ENCODE data around the gene PCSK5. TPM values are rescaled to one million over a fixed set of nuclear protein-coding genes. Genes with fewer than 3 reads are reported as not detected.

The PCSK5 gene
- total RNA-seq: 16.5 and 18.3 TPM in 2 replicates
- long read RNA-seq, full-length matches to known transcripts: 1 of 12 reads
- long read RNA-seq, partial matches to known transcripts: 9 of 12 reads
- long read RNA-seq, other reads (novel, unspliced or antisense): 2 of 12 reads

GRCh38 chr9:75890472-75891276 is at the start of gene PCSK5:
Gene PCSK5 (plus strand): TSS chr9:75890673. CDS start chr9:75891182, 509 bp downstream.
- peak; percentile 57 for TF ChIP-seq CTCF (IDR thresholded peaks at IDR 0.05)
- Mint-ChIP-seq H3K4me1 (ENCODE audit: unreplicated experiment) (peaks cover 31% of the 10 kb centered on the region), H3K36me3 (ENCODE audit: unreplicated experiment) (no peaks in the 10 kb centered on the region), H3K4me3 (ENCODE audit: unreplicated experiment) (peak within 1 kb of the TSS; percentile 93), H3K27me3 (ENCODE audit: unreplicated experiment) (no peaks in the 10 kb centered on the region), H3K9me3 (ENCODE audit: unreplicated experiment) (no peaks in the 10 kb centered on the region), H3K27ac (ENCODE audit: unreplicated experiment) (peak within 1 kb of the TSS; percentile 90)
- DNase-seq (ENCODE audit: extremely low spot score, unreplicated experiment): peak; percentile 95

GRCh38 chr9:75844321-75844720 is 46.2 kb upstream of the PCSK5 start:
- H3K27ac Mint-ChIP-seq (ENCODE audit: unreplicated experiment): no peak overlapping the region
- DNase-seq (ENCODE audit: extremely low spot score, unreplicated experiment): no peak
- H3K4me1 Mint-ChIP-seq (ENCODE audit: unreplicated experiment): no peaks in the 10 kb centered on the region
- peaks cover 8% of the 10 kb centered on the region for H3K27me3 Mint-ChIP-seq (ENCODE audit: unreplicated experiment)
- no peaks in the 10 kb centered on the region for H3K36me3 Mint-ChIP-seq (ENCODE audit: unreplicated experiment)
- no peak overlapping the region for H3K4me3 Mint-ChIP-seq (ENCODE audit: unreplicated experiment)
- no peak for TF ChIP-seq CTCF (IDR thresholded peaks at IDR 0.05)
- H3K9me3 Mint-ChIP-seq (ENCODE audit: unreplicated experiment): peaks cover 5% of the 10 kb centered on the region

GRCh38 chr9:75845806-75846205 is 44.7 kb upstream of the PCSK5 start:
- Mint-ChIP-seq H3K9me3 (ENCODE audit: unreplicated experiment) (peaks cover 5% of the 10 kb centered on the region), H3K27ac (ENCODE audit: unreplicated experiment) (no peak overlapping the region), H3K36me3 (ENCODE audit: unreplicated experiment) (no peaks in the 10 kb centered on the region), H3K27me3 (ENCODE audit: unreplicated experiment) (peaks cover 8% of the 10 kb centered on the region), H3K4me1 (ENCODE audit: unreplicated experiment) (no peaks in the 10 kb centered on the region), H3K4me3 (ENCODE audit: unreplicated experiment) (no peak overlapping the region)
- no peak for TF ChIP-seq CTCF (IDR thresholded peaks at IDR 0.05)
- DNase-seq (ENCODE audit: extremely low spot score, unreplicated experiment): no peak

- Mint-ChIP-seq H3K4me3 (ENCODE audit: unreplicated experiment) (no peak overlapping the region), H3K27ac (ENCODE audit: unreplicated experiment) (no peak overlapping the region), H3K9me3 (ENCODE audit: unreplicated experiment) (peaks cover 5% of the 10 kb centered on the region), H3K27me3 (ENCODE audit: unreplicated experiment) (peaks cover 8% of the 10 kb centered on the region), H3K4me1 (ENCODE audit: unreplicated experiment) (no peaks in the 10 kb centered on the region), H3K36me3 (ENCODE audit: unreplicated experiment) (no peaks in the 10 kb centered on the region)
- DNase-seq (ENCODE audit: extremely low spot score, unreplicated experiment): no peak
- TF ChIP-seq CTCF (IDR thresholded peaks at IDR 0.05): no peak
Measured at GRCh38 chr9:75847085-75847484, 43.4 kb upstream of the PCSK5 start.

GRCh38 chr9:75850459-75851200 is 39.8 kb upstream of the PCSK5 start:
- H3K4me1 Mint-ChIP-seq (ENCODE audit: unreplicated experiment): no peaks in the 10 kb centered on the region
- H3K4me3 Mint-ChIP-seq (ENCODE audit: unreplicated experiment): no peak overlapping the region
- H3K36me3 Mint-ChIP-seq (ENCODE audit: unreplicated experiment): no peaks in the 10 kb centered on the region
- no peaks in the 10 kb centered on the region for H3K27me3 Mint-ChIP-seq (ENCODE audit: unreplicated experiment)
- no peak for TF ChIP-seq CTCF (IDR thresholded peaks at IDR 0.05)
- no peak for DNase-seq (ENCODE audit: extremely low spot score, unreplicated experiment)
- no peaks in the 10 kb centered on the region for H3K9me3 Mint-ChIP-seq (ENCODE audit: unreplicated experiment)
- H3K27ac Mint-ChIP-seq (ENCODE audit: unreplicated experiment): no peak overlapping the region
